ENCODE measurements around the gene RADX. TPM values are rescaled to one million over a fixed set of nuclear protein-coding genes. Genes with fewer than 3 reads are reported as not detected.

RADX gene
- total and polyA plus RNA-seq, 9 donors: 4.2 to 20.9 (median 7.4) TPM

DNA sequence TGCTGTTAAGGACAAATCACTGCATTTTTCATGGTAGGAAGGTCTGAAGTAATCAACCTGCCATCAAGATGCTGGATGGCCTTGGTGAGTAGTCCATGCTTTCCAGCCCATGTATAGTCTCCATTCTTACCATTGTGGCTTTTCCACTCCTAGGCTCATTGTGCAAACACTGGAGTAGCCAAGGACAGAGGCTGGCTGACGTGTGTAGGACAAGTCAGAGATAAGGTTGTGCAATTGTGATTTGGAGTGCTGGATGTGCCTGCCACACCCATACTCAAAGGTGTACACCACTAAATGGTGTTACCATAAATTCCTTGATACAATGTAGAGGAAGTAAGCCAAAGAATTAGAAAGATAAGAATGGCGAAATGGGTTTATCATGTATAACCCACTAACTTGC is 26.3 kb upstream of the RADX start:
- no peak overlapping the region for H3K4me3 ChIP-seq
- intact Hi-C loops (cut with DNase I): no loop called here
- H3K4me1 ChIP-seq (ENCODE audit: insufficient read depth): no peaks in the 10 kb centered on the region
- 53 to 71% (median 53%) methylated on average over 2 of the region's 2 CpGs for WGBS, 3 donors
- no peaks in the 10 kb centered on the region for H3K27me3 ChIP-seq
- TF ChIP-seq, protein P1, sequence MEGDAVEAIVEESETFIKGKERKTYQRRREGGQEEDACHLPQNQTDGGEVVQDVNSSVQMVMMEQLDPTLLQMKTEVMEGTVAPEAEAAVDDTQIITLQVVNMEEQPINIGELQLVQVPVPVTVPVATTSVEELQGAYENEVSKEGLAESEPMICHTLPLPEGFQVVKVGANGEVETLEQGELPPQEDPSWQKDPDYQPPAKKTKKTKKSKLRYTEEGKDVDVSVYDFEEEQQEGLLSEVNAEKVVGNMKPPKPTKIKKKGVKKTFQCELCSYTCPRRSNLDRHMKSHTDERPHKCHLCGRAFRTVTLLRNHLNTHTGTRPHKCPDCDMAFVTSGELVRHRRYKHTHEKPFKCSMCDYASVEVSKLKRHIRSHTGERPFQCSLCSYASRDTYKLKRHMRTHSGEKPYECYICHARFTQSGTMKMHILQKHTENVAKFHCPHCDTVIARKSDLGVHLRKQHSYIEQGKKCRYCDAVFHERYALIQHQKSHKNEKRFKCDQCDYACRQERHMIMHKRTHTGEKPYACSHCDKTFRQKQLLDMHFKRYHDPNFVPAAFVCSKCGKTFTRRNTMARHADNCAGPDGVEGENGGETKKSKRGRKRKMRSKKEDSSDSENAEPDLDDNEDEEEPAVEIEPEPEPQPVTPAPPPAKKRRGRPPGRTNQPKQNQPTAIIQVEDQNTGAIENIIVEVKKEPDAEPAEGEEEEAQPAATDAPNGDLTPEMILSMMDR (IDR thresholded peaks at IDR 0.05): no peak
- TF ChIP-seq EP300 (IDR thresholded peaks at IDR 0.05) (no peak), POLR2A (IDR thresholded peaks at IDR 0.05) (no peak)
- H3K36me3 ChIP-seq: no peaks in the 10 kb centered on the region
- no peaks in the 10 kb centered on the region for H3K9me3 ChIP-seq
- no peak overlapping the region for H3K27ac ChIP-seq
- DNase-seq: no peak

DNA sequence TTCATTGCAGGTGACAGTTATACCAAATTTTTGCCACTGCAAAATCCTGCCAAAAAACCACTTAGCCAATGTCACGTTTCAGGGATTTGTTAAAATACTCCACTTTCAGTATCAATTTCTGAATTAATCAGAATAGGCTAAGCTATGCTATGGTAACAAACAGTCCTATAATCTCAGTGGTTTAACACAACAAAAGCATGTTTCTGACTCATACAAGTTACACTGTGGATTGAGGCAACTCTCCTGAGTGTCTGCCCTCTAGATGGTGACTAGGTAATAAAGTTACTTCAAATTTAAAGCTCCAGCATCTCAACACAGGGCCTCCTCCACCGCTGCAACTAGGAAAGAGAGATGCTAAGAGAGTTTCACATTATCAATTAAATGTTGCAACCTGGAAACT is 23.0 kb upstream of the RADX start:
- H3K27ac ChIP-seq: no peak overlapping the region
- WGBS, 3 donors: 42 to 46% (median 45%) methylated on average over 2 of the region's 2 CpGs

DNA sequence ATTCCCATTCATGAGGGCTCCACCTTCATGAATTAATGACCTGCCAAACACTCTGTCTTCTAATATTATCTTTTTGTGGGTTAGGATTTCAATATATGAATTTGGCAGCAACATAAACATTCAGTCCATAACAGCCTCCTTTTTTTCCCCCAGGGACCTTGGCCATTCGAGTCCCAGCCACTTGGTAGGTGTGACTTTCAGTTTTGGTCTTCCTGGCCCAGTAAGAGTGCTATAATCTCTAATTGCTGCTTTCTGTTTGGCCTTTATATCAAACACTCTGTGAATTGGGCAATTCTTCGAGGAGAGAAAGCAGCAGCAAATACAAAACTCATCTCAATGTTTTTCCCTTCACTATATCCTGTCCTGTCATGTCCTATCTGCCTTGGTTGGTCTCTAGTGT is 12.4 kb upstream of the RADX start:
- H3K4me1 ChIP-seq (ENCODE audit: insufficient read depth): no peaks in the 10 kb centered on the region
- H3K36me3 ChIP-seq: no peaks in the 10 kb centered on the region
- H3K4me3 ChIP-seq: no peak overlapping the region
- TF ChIP-seq EP300 (IDR thresholded peaks at IDR 0.05): no peak
- TF ChIP-seq, protein P1 (IDR thresholded peaks at IDR 0.05): no peak
- no peak for TF ChIP-seq POLR2A (IDR thresholded peaks at IDR 0.05)
- DNase-seq: no peak
- intact Hi-C loops (cut with DNase I): no loop called here
- no peaks in the 10 kb centered on the region for H3K9me3 ChIP-seq
- no peak overlapping the region for H3K27ac ChIP-seq
- H3K27me3 ChIP-seq: no peaks in the 10 kb centered on the region
- 44 to 59% (median 53%) methylated on average over 2 of the region's 2 CpGs for WGBS, 3 donors

More for the DNA sequence above, 23.0 kb upstream of the RADX start:
- H3K36me3 ChIP-seq: no peaks in the 10 kb centered on the region
- no peaks in the 10 kb centered on the region for H3K4me1 ChIP-seq (ENCODE audit: insufficient read depth)
- intact Hi-C loops (cut with DNase I): no loop called here
- H3K27me3 ChIP-seq: no peaks in the 10 kb centered on the region
- no peaks in the 10 kb centered on the region for H3K9me3 ChIP-seq
- no peak for DNase-seq
- H3K4me3 ChIP-seq: no peak overlapping the region
- TF ChIP-seq POLR2A (IDR thresholded peaks at IDR 0.05) (no peak), EP300 (IDR thresholded peaks at IDR 0.05) (no peak)
- TF ChIP-seq, protein P1 (IDR thresholded peaks at IDR 0.05): no peak

DNA sequence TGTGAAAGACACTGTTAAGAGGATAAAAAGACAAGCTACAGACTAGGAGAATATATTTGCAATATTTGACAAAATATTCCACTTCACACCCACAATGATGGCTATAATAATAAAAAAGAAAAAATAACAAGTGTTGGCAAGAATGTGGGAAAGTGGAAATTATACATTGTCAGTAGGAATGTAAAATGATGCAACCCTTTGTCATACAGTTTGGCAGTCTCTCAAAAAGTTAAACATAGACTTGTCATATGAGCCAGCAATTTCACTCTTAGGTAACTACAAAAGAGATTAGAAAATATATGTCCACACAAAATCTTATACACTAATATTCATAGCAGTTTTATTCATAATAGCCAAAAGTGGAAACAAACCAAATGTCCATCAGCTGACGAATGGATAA is 5.2 kb upstream of the RADX start:
- Histone ChIP-seq H3K4me1 (ENCODE audit: insufficient read depth) (no peaks in the 10 kb centered on the region), H3K36me3 (no peaks in the 10 kb centered on the region), H3K27me3 (no peaks in the 10 kb centered on the region), H3K27ac (no peak overlapping the region), H3K4me3 (no peak overlapping the region), H3K9me3 (no peaks in the 10 kb centered on the region)
- TF ChIP-seq EP300 (IDR thresholded peaks at IDR 0.05) (no peak), POLR2A (IDR thresholded peaks at IDR 0.05) (no peak)
- TF ChIP-seq, protein P1 (IDR thresholded peaks at IDR 0.05): no peak
- no peak for DNase-seq
- intact Hi-C loops (cut with DNase I): no loop called here
- 52 to 61% (median 58%) methylated on average over 1 of the region's 1 CpG for WGBS, 3 donors

DNA sequence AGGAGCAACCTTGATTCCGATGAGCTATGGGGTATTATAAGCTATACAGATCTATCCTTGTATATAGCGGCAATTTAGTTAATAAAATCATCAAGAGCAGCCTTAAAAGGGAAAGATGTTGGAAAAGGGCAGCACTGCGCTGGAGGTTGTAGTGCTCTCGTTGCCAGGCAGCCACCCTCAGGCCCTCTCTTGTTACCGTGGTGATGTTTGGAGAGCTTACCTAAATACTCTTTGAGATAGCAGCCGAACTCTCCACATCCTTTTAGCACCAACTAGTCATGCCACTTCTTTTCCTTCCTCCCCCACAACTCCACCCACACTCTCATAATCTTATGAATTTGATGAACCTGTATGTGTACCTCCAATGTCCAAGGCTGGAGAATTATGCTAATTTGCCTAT is 3.8 kb upstream of the RADX start:
- TF ChIP-seq, protein P1 (IDR thresholded peaks at IDR 0.05): no peak
- TF ChIP-seq EP300 (IDR thresholded peaks at IDR 0.05): no peak
- H3K27me3 ChIP-seq: no peaks in the 10 kb centered on the region
- 51 to 53% (median 53%) methylated on average over 6 of the region's 6 CpGs for WGBS, 3 donors
- no peaks in the 10 kb centered on the region for H3K4me1 ChIP-seq (ENCODE audit: insufficient read depth)
- intact Hi-C loops (cut with DNase I): no loop called here
- no peak overlapping the region for H3K27ac ChIP-seq
- H3K9me3 ChIP-seq: no peaks in the 10 kb centered on the region
- no peak for DNase-seq
- no peak overlapping the region for H3K4me3 ChIP-seq
- no peaks in the 10 kb centered on the region for H3K36me3 ChIP-seq
